Sciatic nerve (tissue), 2 donors: Measurements from ENCODE around the gene RHBDF1. TPM values are rescaled to one million over a fixed set of nuclear protein-coding genes. Genes with fewer than 3 reads are reported as not detected.
A peak's percentile ranks its signal among the peaks of the same experiment; 100 is the strongest.
"Not testable (repeated sequence)": the region's sequence is repeated elsewhere in the genome, so short reads cannot be mapped to it uniquely, and the experiment has no call there.

Source experiments
- ATAC-seq: fragments of 200-7000 bp; cut with Tn5 transposase; one replicate; pipeline ENCODE4 v1.9.1; 2020; ENCODE audit warnings: mild to moderate bottlenecking, moderate library complexity
- DNase-seq: peaks from one replicate; pipeline ENCODE4 v3.0.0-alpha.2; 2020; ENCODE audit warnings: low spot score
- intact Hi-C: fragments of 100-400 bp; cut with DNase I; formaldehyde crosslinking; loops from one replicate; pipeline ENCODE4 v1.14.2; 2022
- total RNA-seq: library from RNA; stranded (reverse); fragmentation: NEBNext Ultra II Directional; extraction: Animal tissue kit (Norgen Biotek cat#: 25700); gene quantifications from one replicate; pipeline ENCODE4 v1.2.1, GENCODE V29; 2021
- donor health status: DM: no; HTN: no; CAD: no.
- donor health status: DM: no; HTN: no; CAD: no.

The RHBDF1 gene
- total RNA-seq, 1 donor from 2014 or later: 116 TPM

DNA sequence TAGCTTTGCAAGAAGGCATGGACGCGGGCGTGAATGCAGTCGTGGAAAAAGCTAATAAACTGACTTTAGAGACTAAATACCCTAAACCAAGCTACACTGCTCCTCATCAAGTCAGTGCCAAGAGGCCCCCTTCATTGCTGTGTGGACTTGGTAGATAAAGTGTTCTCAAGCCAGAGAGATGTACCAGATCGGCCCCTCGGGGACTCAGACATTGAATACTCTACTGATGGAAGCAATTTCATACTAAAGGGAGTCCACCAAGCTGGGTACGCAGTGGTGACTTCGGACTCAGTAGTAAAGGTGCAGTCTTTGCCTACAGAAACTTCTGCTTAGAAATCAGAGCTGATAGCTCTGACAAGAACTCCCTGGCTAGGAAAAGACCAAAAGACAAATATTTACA lies 27.8 kb downstream of the RHBDF1 start:
- intact Hi-C loops: no loop called here
- ATAC-seq: no peak
- no peak for DNase-seq

DNA sequence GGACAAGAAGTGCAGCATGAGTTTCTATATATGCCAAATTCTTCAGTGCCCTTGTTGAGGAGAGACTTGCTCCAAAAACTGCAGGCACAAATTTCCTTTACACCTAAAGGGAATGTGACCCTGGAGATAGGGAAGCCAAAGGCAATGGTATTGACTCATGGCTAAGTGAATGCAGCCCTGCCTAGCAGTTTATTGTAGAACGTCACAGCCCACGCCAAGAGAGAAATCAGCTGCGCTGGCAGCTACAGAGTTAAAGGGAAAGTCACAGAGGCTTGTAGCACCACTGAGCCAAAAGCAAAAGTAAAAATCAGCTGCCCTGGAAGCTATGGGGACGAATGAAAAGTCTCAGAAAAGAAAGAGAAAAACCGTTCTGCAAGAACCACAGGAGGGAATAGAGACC lies 29.1 kb downstream of the RHBDF1 start:
- ATAC-seq (no peak), DNase-seq (no peak)
- intact Hi-C loops: no loop called here

- intact Hi-C loops: no loop called here
- no peak for DNase-seq
- ATAC-seq: no peak
Measured at GRCh38 chr16:42691-43090, 29.7 kb downstream of the RHBDF1 start.

DNA sequence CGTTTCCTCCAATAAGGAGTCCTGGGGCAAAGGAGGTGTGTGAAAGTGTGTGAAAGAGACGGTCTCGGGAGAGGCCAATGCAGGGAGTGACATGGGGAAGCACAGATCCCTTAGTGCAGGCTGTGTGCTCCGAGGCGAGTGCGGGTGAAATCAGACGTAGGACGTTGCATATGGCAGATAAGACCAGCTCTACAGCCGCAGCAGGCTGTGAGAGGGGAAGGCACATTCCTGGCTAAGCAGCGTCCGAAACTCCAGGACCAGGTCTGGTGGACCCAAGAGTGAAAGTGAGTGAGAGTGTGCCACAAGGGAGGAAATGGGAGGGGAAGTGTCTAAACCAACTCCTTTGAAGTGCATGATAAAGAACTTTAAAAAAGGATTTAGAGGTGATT lies 30.4 kb downstream of the RHBDF1 start:
- no peak for DNase-seq
- no peak for ATAC-seq
- intact Hi-C loops: no loop called here

DNA sequence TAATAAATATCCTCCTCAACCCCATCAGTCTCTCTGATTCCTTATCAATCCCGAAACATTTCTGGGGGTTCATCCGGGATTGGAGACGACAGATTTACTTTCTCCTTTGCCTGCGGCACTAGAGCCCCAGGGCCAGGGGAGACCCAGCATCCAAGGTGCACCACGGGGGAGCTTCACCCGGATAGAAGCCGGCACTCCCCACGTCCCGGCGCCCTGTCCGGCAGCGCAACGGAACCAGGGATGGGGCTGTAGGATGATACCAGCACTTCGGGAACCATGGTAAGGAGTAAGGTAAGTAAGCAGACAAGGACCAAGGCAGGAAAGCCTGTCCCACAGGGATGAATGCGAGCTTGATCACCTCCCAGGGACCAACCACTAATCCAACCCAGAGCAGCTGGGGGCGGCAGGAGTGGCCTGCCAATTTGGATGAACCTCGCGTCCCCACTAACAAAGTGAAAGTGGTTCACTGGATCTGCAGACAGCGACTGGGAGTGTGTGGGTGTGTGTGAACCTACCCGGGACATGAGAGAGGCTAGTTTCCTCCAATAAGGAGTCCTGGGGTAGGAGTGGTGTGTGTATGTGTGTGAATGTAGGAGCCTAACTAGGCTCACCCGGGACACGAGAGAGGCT lies 30.9 kb downstream of the RHBDF1 start:
- no peak for DNase-seq
- intact Hi-C loops: no loop called here
- no peak for ATAC-seq

- intact Hi-C loops: no loop called here
- no peak for DNase-seq
- no peak for ATAC-seq
Measured at GRCh38 chr16:38941-39892, 33.2 kb downstream of the RHBDF1 start.

DNA sequence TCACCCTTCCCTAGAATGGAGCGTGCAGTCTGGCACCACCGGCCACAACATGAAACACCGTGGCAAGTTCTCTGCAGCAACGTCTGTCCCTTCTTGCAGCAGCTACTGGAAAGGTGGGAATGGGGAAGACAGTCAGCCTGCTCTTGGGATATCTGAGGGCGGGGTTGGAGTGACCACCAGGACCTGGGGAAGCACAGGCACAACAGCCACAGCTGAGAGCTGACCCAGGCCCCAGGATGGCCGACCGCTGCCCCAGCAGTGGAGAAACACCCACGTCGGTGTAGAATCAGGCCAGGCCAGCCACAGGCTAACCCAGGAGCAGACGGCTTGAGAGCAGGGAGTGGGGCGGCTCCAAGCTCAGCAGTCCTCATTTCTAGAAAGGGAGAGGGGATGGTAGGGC lies 34.2 kb downstream of the RHBDF1 start:
- intact Hi-C loops, DNase-seq, ATAC-seq: not testable (repeated sequence)

DNA sequence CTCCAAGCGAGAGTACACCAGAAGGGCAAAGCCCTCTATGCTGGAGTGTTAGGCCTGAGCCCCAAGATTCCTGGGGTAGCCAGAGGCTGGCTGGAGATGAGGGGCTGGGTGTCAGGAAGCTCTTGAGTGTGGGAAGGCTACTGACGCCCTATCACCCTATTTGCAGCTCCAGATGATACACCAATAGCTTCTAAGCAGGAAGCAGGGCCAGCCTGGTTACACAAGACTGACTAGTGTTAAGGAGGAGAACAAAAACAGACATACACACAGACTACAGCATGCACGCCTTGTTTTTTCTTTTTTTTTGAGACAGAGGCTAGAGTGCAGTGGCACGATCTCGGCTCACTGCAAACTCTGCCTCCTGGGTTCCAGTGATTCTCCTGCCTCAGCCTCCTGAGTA lies 34.9 kb downstream of the RHBDF1 start:
- no peak for DNase-seq
- ATAC-seq: no peak
- intact Hi-C loops: no loop called here

GRCh38 chr16:36336-36984 lies 36.0 kb downstream of the RHBDF1 start:
- ATAC-seq (no peak), DNase-seq (no peak)
- intact Hi-C loops: no loop called here

DNA sequence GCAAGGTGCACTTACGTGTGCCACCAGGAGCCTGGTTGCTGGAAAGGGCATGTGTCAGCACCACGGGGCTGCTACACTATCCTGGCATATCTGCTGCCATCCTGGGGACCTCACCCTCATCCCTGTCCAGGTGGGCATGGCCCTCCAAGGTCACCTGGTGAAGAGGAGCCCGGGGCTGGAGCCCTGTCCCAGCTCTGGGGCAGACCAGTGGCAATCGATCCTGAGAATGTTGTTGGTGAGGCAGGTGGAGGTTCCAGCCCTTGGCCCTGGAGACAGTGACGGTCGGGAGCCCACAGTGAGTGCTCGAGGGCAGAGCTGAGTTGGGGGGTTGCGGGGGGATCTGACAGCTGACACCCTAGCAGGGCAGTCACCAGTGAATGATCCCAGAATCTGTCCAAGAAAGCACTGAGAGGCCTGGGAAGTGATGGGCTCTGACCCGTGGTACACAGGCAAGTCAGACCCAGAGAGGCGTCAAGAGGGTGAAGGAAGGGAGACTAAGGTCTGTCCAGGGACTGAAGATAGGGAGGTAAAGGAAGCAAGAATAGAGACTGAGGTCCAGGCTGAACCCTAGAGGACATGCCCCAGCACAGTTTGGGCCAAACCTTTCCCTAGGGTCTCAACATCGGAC lies 36.6 kb downstream of the RHBDF1 start:
- ATAC-seq: no peak
- intact Hi-C loops: no loop called here
- no peak for DNase-seq

DNA sequence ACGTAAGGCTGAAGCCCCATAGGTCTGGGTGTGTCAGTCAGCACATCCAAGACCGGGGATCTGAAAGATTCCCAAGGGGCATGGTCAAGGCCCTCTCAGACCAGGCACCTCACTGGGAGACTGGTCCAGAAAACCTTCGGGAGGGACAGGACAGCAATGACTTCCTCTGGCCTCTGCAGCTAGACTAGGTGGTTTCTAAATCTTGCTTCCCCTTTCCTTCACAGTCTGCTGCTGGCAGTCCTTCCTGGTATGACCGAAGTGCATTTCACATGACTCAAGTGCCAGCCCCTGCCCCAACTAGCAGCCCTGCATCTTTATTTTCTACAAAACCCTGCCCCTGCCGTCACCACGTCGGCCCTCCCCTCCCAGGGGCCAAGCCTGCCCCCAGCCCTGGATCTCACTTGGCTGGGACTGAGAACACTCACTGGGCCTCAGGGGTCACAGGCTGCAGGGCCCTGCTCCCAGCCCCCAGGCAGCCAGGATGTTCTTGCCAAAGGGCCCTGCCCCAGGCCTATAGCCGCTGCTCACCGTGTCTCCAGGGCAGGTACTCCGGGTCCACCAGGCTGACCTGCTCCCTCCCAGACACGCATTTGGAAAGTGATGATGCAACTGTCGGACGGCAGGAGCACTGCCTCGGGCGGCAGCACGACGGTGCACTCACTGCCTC lies 37.3 kb downstream of the RHBDF1 start:
- intact Hi-C loops: no loop called here
- ATAC-seq: peak; percentile 41
- DNase-seq: no peak

- intact Hi-C loops: no loop called here
- DNase-seq (no peak), ATAC-seq (no peak)
Measured at GRCh38 chr16:34648-34987, 37.8 kb downstream of the RHBDF1 start.

GRCh38 chr16:33877-34647 lies 38.4 kb downstream of the RHBDF1 start:
- DNase-seq (no peak), ATAC-seq (no peak)
- intact Hi-C loops: no loop called here

- intact Hi-C loops, DNase-seq: not testable (repeated sequence)
Measured at GRCh38 chr16:33154-33876, 39.1 kb downstream of the RHBDF1 start.

DNA sequence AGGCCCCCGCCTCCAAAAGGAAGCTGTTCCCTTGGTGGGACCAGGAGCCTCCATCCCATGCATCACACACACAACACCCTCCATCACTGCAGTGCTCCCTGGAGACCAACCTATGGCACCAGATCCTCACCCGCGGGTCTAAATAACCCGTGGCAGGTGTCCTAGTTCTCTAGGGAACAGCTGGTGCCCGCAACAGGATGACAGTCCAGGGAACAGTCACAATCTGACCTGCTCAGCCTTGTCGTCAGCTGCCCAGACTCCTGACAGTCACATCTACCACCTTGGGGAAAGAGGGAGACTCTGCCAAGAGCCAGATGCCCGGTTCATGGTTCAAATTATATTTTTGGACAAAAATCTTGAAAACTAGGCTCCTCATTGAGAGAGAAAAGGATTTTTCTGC lies 41.8 kb downstream of the RHBDF1 start:
- DNase-seq, ATAC-seq, intact Hi-C loops: not testable (repeated sequence)

More at GRCh38 chr16:33154-33876, 39.1 kb downstream of the RHBDF1 start:
- not testable (repeated sequence) for ATAC-seq

GRCh38 chr16:25926-26348 lies 46.5 kb downstream of the RHBDF1 start:
- ATAC-seq, intact Hi-C loops, DNase-seq: not testable (repeated sequence)

- DNase-seq, intact Hi-C loops: not testable (repeated sequence)
- ATAC-seq: peak; percentile 16
Measured at GRCh38 chr16:24151-24550, 48.3 kb downstream of the RHBDF1 start.
